GM12878 (cell line): ENCODE measurements around the gene STK33. TPM values are rescaled to one million over a fixed set of nuclear protein-coding genes. Genes with fewer than 3 reads are reported as not detected.

ENCODE experiments used
- CBFB ChIP-seq: IDR thresholded peaks from 2 replicates; pipeline ENCODE4 v1.6.1; 2016; ENCODE audit warnings: antibody characterized with exemption, low read depth
- MAX ChIP-seq: IDR thresholded peaks from 2 replicates; pipeline ENCODE4 v1.6.1; 2012; ENCODE audit warnings: low read depth, low read length, improper control_type of control experiment
- POLR2AphosphoS2 ChIP-seq: IDR thresholded peaks from 2 replicates; pipeline ENCODE4 v1.6.1; 2011; ENCODE audit warnings: low read depth, mild to moderate bottlenecking, low read length, improper control_type of control experiment, moderate library complexity
- RAD21 ChIP-seq: IDR thresholded peaks from 2 replicates; pipeline ENCODE4 v1.6.1; 2011; ENCODE audit warnings: mild to moderate bottlenecking, low read depth, low read length, moderate library complexity; ENCODE audit not compliant: insufficient read depth
- SIN3A ChIP-seq: IDR thresholded peaks from 2 replicates; pipeline ENCODE4 v1.6.1; 2012; ENCODE audit warnings: low read depth, low read length, improper control_type of control experiment
- TCF3 ChIP-seq: IDR thresholded peaks from 2 replicates; pipeline ENCODE4 v1.6.1; 2012; ENCODE audit warnings: low read depth, mild to moderate bottlenecking, low read length, borderline replicate concordance; ENCODE audit not compliant: insufficient read depth
- ZBTB11 ChIP-seq: fragments of 450-650 bp; formaldehyde crosslinking; IDR thresholded peaks from 2 replicates; pipeline ENCODE4 v1.5.0; 2022; ENCODE audit warnings: mild to moderate bottlenecking, missing genetic modification characterization
- polyA plus RNA-seq, 11 experiments: library from polyadenylated mRNA; depleted of rRNA in 4 of 11; unstranded in 6 of 11; stranded (reverse) in 5 of 11; fragments of >200 nt; fragmentation: Nextera tagmentation in 4 of 11; fragmentation: Illumina TruSeq in 1 of 11; extraction: Ambion mirVana in 4 of 11; extraction: Trizol in 1 of 11; gene quantifications; 1 replicate in 1 of 11; 2 replicates in 10 of 11; pipeline versions ENCODE4 v1.2.1 to v1.2.3, GENCODE V29; 2011 to 2016; ENCODE audit warnings: inconsistent platforms in 2 of 11, missing spikeins in 2 of 11, low read depth in 1 of 11
- total RNA-seq, 4 experiments: library from RNA; depleted of rRNA in 3 of 4; stranded (reverse); fragments of >200 nt in 3 of 4; fragmentation: Illumina TruSeq in 1 of 4; extraction: Trizol in 1 of 4; gene quantifications; 2 replicates each; pipeline versions ENCODE4 v1.2.1 to v1.2.3, GENCODE V29; 2013 to 2021
- TF ChIP-seq, protein P1 (sequence below): fragments of 450-650 bp; formaldehyde crosslinking; IDR thresholded peaks from 2 replicates; pipeline ENCODE4 v1.4.0; 2022; ENCODE audit warnings: mild to moderate bottlenecking, moderate library complexity

Gene STK33
- total and polyA plus RNA-seq, 10 of the 15 experiments (the other 5 are each of a cell fraction or from before 2014, with no cell fraction given), result 5.2 to 27.3 (median 18.3) TPM

DNA sequence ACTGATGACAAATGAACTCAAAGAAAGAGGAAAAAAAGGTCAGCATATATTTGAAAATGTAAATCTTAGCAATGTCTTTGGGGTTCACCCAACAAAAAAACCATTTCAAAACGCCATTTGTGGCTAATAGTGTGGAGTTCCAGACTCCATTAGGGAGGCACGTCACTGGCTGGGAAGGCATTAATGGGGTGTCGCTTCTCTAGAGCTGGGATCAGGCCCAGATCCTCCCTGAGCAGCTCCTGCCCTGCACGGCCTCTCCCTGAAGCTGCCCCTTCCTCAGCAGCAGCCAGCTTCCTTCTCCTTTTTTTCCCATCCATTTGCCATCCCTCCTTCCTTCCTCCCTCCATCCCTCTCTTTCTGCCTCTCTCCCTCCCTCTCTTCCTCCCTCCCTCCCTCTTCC lies 231.5 kb downstream of the STK33 start (continued):
- no peak for TF ChIP-seq TCF3
- no peak for TF ChIP-seq ZBTB11
- TF ChIP-seq POLR2AphosphoS2, result no peak
- TF ChIP-seq CBFB, result no peak
- TF ChIP-seq RAD21, result no peak
- TF ChIP-seq, protein P1, sequence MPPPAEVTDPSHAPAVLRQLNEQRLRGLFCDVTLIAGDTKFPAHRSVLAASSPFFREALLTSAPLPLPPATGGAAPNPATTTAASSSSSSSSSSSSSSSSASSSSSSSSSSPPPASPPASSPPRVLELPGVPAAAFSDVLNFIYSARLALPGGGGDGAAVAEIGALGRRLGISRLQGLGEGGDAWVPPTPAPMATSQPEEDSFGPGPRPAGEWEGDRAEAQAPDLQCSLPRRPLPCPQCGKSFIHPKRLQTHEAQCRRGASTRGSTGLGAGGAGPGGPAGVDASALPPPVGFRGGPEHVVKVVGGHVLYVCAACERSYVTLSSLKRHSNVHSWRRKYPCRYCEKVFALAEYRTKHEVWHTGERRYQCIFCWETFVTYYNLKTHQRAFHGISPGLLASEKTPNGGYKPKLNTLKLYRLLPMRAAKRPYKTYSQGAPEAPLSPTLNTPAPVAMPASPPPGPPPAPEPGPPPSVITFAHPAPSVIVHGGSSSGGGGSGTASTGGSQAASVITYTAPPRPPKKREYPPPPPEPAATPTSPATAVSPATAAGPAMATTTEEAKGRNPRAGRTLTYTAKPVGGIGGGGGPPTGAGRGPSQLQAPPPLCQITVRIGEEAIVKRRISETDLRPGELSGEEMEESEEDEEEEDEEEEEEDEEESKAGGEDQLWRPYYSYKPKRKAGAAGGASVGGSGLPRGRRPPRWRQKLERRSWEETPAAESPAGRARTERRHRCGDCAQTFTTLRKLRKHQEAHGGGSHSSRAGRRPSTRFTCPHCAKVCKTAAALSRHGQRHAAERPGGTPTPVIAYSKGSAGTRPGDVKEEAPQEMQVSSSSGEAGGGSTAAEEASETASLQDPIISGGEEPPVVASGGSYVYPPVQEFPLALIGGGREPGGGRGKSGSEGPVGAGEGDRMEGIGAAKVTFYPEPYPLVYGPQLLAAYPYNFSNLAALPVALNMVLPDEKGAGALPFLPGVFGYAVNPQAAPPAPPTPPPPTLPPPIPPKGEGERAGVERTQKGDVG (CRISPR knock-in tag), result no peak
- no peak for TF ChIP-seq MAX
- no peak for TF ChIP-seq SIN3A
